ENCODE data around the gene KIAA0930. TPM values are rescaled to one million over a fixed set of nuclear protein-coding genes. Genes with fewer than 3 reads are reported as not detected.

The KIAA0930 gene
- total RNA-seq, 1 experiment from 2014 or later: 55.5 TPM

DNA sequence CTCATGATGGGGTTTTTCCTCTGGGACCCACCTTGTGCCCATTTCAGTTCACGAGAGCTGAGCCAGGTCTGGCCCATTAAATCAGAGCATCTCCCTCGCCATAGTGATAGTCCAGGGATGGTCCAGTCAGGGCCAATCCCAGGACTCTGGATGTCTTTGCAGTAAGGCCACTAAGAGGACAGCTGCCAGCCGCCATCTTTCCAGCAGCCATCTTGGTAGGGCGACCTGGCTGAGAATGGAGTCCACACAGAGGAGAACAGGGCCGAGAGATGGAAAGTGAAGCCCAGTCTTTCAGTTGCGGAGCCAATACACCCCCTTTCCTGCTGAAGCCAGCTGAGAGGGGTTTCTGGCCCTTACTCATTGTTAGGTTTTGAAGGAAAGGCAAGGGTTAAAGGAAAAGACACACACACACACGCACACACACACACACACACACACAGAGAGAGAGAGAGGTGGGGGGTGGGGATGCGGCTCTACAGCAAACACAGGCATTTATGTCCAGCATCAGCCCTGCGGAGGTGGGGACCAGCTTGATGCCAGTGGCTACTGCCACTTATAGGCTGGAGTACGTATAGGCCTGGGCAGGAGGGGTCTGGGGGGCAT lies 12.4 kb upstream of the KIAA0930 start:
- no peak for TF ChIP-seq EZH2 (IDR thresholded peaks at IDR 0.05; ENCODE audit: low read depth)
- TF ChIP-seq, protein P1, sequence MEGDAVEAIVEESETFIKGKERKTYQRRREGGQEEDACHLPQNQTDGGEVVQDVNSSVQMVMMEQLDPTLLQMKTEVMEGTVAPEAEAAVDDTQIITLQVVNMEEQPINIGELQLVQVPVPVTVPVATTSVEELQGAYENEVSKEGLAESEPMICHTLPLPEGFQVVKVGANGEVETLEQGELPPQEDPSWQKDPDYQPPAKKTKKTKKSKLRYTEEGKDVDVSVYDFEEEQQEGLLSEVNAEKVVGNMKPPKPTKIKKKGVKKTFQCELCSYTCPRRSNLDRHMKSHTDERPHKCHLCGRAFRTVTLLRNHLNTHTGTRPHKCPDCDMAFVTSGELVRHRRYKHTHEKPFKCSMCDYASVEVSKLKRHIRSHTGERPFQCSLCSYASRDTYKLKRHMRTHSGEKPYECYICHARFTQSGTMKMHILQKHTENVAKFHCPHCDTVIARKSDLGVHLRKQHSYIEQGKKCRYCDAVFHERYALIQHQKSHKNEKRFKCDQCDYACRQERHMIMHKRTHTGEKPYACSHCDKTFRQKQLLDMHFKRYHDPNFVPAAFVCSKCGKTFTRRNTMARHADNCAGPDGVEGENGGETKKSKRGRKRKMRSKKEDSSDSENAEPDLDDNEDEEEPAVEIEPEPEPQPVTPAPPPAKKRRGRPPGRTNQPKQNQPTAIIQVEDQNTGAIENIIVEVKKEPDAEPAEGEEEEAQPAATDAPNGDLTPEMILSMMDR (conservative IDR thresholded peaks at IDR 0.05): no peak
- intact Hi-C loops (cut with micrococcal nuclease; ENCODE audit: unreplicated experiment): no loop called here
- POLR2A ChIA-PET (ENCODE audit: unreplicated experiment): interaction anchor here (0.8 kb wide), 1 partner anchor 524 kb away, joined by 10 read pairs; no protein-coding TSS in a partner anchor

DNA sequence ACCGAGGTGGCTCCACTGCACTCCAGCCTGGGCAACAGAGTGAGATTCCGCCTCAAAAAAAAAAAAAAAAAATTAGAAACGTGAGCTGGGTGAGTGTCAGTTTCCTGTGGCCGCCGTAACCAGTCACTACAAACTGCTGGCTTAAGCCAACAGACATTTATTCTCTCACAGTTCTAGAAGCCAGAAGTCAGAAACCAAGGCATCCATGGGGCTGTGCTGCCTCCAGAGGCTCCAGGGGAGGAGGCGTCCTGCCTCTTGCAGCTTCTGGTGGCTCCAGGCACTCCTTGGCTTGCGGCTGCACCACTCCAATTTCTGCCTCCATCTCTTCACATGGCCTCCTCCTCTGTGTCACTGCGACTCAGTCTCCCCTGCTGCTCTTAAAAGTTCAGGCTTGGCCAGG lies 11.1 kb upstream of the KIAA0930 start:
- Histone ChIP-seq H3K36me3 (ENCODE audit: low read depth) (no peaks in the 10 kb centered on the region), H3F3A (ENCODE audit: insufficient read depth, low read depth) (peaks cover 5% of the 10 kb centered on the region), H3K4me2 (no peak overlapping the region), H2AFZ (no peak overlapping the region), H3K4me1 (replicated peaks; ENCODE audit: insufficient read depth) (peaks cover 3% of the 10 kb centered on the region), H3K27me3 (ENCODE audit: insufficient read depth, low read depth) (no peaks in the 10 kb centered on the region), H3K9me2 (ENCODE audit: insufficient read depth) (no peaks in the 10 kb centered on the region), H3K27ac (no peak overlapping the region), H4K20me1 (ENCODE audit: insufficient read depth) (no peaks in the 10 kb centered on the region), H3K9me3 (ENCODE audit: insufficient read depth, low read depth) (no peaks in the 10 kb centered on the region), H3K4me3 (no peak overlapping the region), H3K79me2 (ENCODE audit: low read depth) (no peaks in the 10 kb centered on the region)
- TF ChIP-seq, protein P1 (conservative IDR thresholded peaks at IDR 0.05): no peak
- TF ChIP-seq EZH2 (IDR thresholded peaks at IDR 0.05; ENCODE audit: low read depth): no peak
- intact Hi-C loops (cut with micrococcal nuclease; ENCODE audit: unreplicated experiment): no loop called here
- no TSS peak for BruUV-seq (replicated peaks)
- no peak for DNase-seq
- ChIA-PET CTCF (no interaction called here), POLR2A (ENCODE audit: unreplicated experiment) (interaction anchor here (0.6 kb wide), 1 partner anchor 296 kb away, joined by 7 read pairs; no protein-coding TSS in a partner anchor)

More for the DNA sequence above, 12.4 kb upstream of the KIAA0930 start:
- Histone ChIP-seq H3F3A (ENCODE audit: insufficient read depth, low read depth) (peaks cover 2% of the 10 kb centered on the region; the same call in 1 of the 2 replicates), H3K36me3 (ENCODE audit: low read depth) (no peaks in the 10 kb centered on the region), H3K4me1 (replicated peaks; ENCODE audit: insufficient read depth) (no peaks in the 10 kb centered on the region), H3K9me2 (ENCODE audit: insufficient read depth) (no peaks in the 10 kb centered on the region), H3K9me3 (ENCODE audit: insufficient read depth, low read depth) (no peaks in the 10 kb centered on the region), H4K20me1 (ENCODE audit: insufficient read depth) (no peaks in the 10 kb centered on the region), H3K4me2 (no peak overlapping the region), H3K79me2 (ENCODE audit: low read depth) (no peaks in the 10 kb centered on the region), H3K27me3 (ENCODE audit: insufficient read depth, low read depth) (no peaks in the 10 kb centered on the region), H2AFZ (no peak overlapping the region), H3K4me3 (no peak overlapping the region), H3K27ac (no peak overlapping the region)
- no peak for DNase-seq
- CTCF ChIA-PET: interaction anchor here (0.6 kb wide), 1 partner anchor 177 kb away, joined by 4 read pairs; no protein-coding TSS in a partner anchor
- BruUV-seq (replicated peaks): no TSS peak

DNA sequence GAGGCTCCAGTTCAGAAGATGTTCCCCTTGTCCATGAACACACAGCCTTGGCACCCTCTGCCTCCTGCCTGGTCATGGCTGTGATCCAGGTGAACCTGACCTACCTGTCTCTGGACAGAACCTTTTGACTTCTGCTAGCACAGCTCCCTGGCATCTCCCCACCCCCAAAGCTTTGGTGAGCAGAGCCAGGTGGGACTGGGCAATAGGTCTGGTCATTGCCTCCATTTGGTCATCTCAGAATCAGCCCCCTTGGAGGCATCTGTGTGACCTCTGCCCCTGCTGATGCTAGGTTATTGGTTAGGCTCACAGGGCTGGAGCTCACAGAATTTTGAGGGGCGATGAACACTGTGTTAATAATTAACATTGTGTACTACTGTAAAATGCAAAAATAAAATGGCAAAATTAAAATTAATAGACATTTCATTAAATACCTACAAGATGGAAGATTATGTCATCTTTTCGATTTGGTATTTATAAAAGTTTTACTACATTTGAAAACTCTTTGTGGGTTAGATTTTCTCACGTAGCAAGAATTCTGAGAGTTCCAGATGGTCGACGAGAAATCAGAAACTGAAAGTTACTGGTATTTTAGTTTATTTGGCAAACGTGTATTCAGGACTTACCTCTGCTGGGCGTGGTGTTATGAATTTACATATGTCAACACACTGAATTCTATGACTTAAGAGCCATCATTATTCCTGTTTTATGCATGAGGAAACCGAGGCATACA lies 8.3 kb upstream of the KIAA0930 start:
- ChIA-PET POLR2A (ENCODE audit: unreplicated experiment) (no interaction called here), CTCF (no interaction called here)
- Histone ChIP-seq H2AFZ (no peak overlapping the region), H3K9me2 (ENCODE audit: insufficient read depth) (no peaks in the 10 kb centered on the region), H3F3A (ENCODE audit: insufficient read depth, low read depth) (peaks cover 16% of the 10 kb centered on the region), H4K20me1 (ENCODE audit: insufficient read depth) (no peaks in the 10 kb centered on the region), H3K4me1 (replicated peaks; ENCODE audit: insufficient read depth) (peaks cover 8% of the 10 kb centered on the region), H3K9me3 (ENCODE audit: insufficient read depth, low read depth) (no peaks in the 10 kb centered on the region), H3K4me3 (no peak overlapping the region), H3K27me3 (ENCODE audit: insufficient read depth, low read depth) (no peaks in the 10 kb centered on the region), H3K4me2 (no peak overlapping the region), H3K36me3 (ENCODE audit: low read depth) (no peaks in the 10 kb centered on the region), H3K27ac (no peak overlapping the region), H3K79me2 (ENCODE audit: low read depth) (no peaks in the 10 kb centered on the region)
- TF ChIP-seq, protein P1 (conservative IDR thresholded peaks at IDR 0.05): no peak
- no peak for TF ChIP-seq EZH2 (IDR thresholded peaks at IDR 0.05; ENCODE audit: low read depth)
- no peak for DNase-seq
- intact Hi-C loops (cut with micrococcal nuclease; ENCODE audit: unreplicated experiment): loop anchor here (10.0 kb wide), 1 partner anchor 84 kb away; the partner anchor contains the start of gene NUP50
- BruUV-seq (replicated peaks): no TSS peak

All from PC-9 (cell line).